Nucleus accumbens (tissue), 56 donors: ENCODE measurements around the gene ANKRD24.
"Not testable (repeated sequence)": the region's sequence is repeated elsewhere in the genome, so short reads cannot be mapped to it uniquely, and the experiment has no call there.

Source experiments
- DNase-seq, 56 donors: peaks; one replicate each; lab custom pipeline; 2025; lab: John Stamatoyannopoulos, UW

Gene ANKRD24

GRCh38 chr19:4227771-4228170 is 45.3 kb downstream of the ANKRD24 start:
- no peak for DNase-seq

- DNase-seq: no peak
Measured at GRCh38 chr19:4228765-4229178, 46.3 kb downstream of the ANKRD24 start.

- peak in 14 of 56 donors; percentile 1 to 33 (median 6) for DNase-seq
Measured at GRCh38 chr19:4229179-4229931, 46.9 kb downstream of the ANKRD24 start, which contains the start of gene EBI3. Gene EBI3 (plus strand): TSS chr19:4229523. CDS start chr19:4229551, 28 bp downstream.

GRCh38 chr19:4230237-4230636 is 47.7 kb downstream of the ANKRD24 start:
- not testable (repeated sequence) for DNase-seq

- not testable (repeated sequence) for DNase-seq
Measured at GRCh38 chr19:4231521-4231920, 49.0 kb downstream of the ANKRD24 start.

DNA sequence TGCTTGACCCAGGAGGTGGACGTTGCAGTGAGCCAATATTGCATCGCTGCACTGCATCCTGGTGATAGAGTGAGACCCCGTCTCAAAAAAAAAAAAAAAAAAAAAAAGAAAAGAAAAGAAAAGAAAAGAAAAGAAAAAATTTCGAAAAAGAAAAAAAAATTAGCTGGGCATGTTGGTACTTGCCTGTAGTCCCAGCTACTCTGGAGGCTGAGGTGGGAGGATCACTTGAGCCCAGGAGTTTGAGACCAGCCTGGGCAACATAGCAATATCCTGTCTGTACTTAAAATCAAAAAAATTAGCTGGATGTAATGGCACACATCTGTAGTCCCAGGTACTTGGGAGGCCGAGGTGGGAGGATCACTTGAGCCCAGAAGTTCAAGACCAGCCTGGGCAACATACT is 49.6 kb downstream of the ANKRD24 start:
- DNase-seq: not testable (repeated sequence)

GRCh38 chr19:4232614-4233281 is 50.3 kb downstream of the ANKRD24 start:
- DNase-seq: no peak

GRCh38 chr19:4233282-4233853 is 50.9 kb downstream of the ANKRD24 start:
- DNase-seq: peak in 20 of 56 donors; percentile 1 to 66 (median 10)

DNA sequence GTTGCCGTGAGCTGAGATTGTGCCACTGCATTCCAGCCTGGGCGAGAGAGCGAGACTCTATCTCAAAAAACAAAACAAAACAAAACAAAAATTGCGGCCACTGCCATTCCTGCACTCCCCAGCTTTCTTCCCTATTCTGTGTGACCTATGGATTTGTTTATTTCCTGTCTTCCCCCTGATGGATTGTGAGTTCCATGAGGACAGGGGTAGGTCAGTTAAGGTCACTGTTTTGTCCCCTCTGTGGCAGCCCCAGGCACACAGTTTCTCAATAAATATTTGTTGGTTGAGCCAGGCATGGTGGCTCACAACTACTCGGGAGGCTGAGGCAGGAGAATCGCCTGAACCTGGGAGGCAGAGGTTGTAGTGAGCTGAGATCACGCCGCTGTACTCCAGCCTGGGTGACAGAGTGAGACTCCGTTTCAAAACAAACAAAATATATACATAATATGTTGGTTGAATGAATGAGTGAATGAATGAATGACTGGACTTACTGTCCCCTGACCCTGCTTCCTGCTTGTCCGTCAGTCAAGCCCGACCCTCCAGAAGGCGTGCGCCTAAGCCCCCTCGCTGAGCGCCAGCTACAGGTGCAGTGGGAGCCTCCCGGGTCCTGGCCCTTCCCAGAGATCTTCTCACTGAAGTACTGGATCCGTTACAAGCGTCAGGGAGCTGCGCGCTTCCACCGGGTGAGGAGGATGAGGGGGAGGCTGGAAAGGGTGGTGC is 51.8 kb downstream of the ANKRD24 start:
- DNase-seq: peak in 11 of 56 donors; percentile 0 to 35 (median 25)

DNA sequence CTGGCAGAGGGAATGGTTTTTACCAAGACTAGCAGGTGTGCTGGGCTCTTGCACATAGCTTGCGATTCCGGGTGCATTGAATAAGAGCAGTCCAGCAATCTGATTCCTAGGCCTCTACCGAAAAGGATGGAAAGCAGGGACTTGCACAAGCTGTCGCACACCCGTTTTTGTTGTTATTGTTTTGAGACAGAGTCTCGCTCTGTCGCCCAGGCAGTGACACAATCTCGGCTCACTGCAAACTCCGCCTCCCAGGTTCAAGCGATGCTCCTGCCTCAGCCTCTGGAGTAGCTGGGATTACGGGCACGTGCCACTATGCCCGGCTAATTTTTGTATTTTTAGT is 52.3 kb downstream of the ANKRD24 start:
- no peak for DNase-seq

- not testable (repeated sequence) for DNase-seq
Measured at GRCh38 chr19:4237510-4237909, 55.0 kb downstream of the ANKRD24 start.

DNA sequence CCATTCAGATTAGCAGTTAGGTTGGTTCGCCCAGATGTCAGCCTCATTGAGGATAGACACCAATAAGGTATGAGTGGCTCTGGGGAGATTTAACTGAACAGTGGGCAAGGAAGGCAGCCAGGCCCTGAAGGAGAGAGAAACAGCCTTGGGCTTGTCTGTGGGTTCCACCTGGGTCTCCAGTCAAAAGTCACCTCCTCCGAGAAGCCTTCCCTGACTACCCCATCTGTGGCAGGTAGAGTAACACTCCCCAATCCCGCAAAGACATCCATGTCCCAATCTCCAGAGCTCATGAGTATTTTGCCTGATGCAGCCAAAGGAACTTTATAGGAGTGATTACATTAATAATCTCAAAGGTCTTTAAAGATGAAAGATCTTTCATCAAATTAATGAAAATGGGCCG is 56.3 kb downstream of the ANKRD24 start:
- no peak for DNase-seq

GRCh38 chr19:4241824-4242430 is 59.4 kb downstream of the ANKRD24 start:
- no peak for DNase-seq

DNA sequence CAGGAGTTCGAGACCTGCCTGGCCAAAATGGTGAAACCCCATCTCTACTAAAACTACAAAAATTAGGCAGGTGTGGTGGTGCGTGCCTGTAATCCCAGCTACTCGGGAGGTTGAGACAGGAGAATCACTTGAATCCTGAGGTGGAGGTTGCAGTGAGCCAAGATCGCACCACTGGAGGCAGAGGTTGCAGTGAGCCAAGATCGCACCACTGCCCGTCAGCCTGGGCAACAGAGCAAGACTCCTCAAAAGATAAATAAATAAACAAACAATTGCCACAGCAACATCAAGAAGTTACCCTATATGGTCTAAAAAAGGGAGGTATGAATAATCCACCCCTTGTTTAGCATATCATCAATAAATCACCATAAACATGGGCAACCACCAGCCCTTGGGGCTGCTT is 63.4 kb downstream of the ANKRD24 start:
- not testable (repeated sequence) for DNase-seq

DNA sequence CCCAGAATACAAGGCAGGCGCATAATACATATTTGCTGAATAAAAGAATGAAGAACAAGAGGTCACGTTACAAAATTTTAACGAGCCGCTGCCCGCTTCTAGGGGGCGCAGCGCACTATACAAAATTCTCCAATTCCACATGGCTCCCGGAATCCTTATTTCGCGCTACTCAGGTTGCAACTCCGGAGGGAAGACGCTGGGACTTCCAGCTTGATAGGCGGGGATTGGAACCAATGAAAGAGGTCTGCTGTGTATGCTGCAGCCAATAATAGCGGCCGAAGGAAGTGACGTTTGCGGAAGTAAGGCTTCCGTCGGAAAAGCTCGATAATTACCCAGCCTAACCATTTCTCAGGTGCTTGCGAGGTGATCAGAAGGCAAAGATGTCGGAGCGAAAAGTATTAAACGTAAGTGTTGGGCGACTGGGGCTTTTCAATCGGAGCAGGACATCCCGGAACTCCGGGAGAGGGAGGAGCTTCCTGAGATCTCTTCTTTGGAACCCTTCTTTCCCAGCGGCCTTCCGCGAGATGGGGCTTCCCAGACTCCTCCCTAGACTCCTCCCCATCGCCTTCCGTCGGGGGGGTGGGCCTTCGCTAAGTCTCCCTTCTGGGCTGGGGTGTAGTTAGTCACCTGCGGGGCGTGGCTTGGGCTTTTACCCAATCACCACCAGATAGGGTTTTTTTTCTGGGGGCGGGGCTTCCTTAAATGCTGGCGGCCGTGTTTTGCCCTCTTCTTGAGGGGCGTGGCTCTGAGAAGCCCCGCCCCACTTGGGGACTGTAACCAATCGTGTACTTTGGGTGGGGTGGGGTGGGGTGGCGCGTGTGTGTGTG is 64.5 kb downstream of the ANKRD24 start, which contains the start of gene YJU2:
Gene YJU2, plus strand, starts transcription at position 314 of the 827 bp plus-strand sequence. Its CDS starts 67 bp downstream, at position 381.
- peak; percentile 73 to 97 (median 94) for DNase-seq

GRCh38 chr19:4256563-4256962 is 74.1 kb downstream of the ANKRD24 start:
- DNase-seq: no peak

- no peak for DNase-seq
Measured at GRCh38 chr19:4257025-4257424, 74.5 kb downstream of the ANKRD24 start.

DNA sequence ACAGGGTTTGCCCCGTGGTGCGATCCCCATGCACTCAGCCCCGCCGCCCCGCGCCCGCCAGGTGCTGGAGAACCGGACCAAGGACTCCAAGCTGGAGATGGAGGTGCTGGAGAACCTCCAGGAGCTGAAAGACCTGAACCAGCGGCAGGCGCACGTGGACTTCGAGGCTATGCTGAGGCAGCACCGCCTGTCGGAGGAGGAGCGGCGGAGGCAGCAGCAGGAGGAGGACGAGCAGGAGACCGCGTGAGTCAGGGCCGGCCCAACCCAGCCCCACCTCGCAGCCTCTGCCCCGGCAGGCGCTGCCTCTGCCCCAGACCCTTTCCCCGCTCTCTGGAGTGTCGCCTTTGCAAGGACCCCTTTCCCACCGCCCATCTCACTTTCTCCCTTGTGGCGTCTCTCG is 75.7 kb downstream of the ANKRD24 start:
- no peak for DNase-seq

DNA sequence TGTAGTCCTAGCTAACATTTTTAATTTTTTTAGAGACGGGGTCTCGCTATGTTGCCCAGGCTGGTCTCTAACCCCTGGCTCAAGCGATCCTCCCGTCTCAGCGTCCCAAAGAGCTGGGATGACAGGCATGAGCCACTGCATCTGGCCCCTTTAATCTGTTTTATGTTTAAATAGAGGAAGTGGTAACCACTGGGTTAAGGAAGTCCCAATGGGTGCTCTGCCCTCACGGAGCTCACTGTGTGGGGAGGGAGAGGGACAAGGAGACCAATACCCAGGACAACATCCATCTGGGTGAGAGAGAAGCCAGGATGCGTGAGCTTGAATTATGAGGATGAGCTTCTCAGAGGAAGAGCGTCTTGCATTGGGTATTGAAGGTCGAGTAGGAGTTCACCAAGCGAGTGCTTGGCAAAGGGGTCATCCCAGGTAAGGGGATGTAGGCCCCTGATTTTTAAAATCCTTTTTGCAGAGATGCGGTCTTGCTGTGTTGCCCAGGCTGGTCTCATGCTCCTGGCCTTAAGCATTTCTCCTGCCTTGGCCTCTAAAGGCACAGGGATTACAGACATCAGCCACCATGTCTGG is 78.2 kb downstream of the ANKRD24 start:
- DNase-seq: no peak
